Ovary (tissue), 3 donors: ENCODE measurements around the gene AMFR.

Source experiments
- CTCF ChIP-seq, 3 donors: fragments of 450-650 bp in 2 of 3; fragments of 200-600 bp in 1 of 3; IDR thresholded peaks; one replicate each; pipeline versions ENCODE4 v1.5.1 to v1.8.0; 2016 to 2022; ENCODE audit warnings: antibody characterized with exemption in 3 of 3, mild to moderate bottlenecking in 1 of 3
- EP300 ChIP-seq: sonication (generic); formaldehyde crosslinking; IDR thresholded peaks from one replicate; pipeline ENCODE4 v1.6.1; 2017; ENCODE audit warnings: antibody characterized with exemption
- POLR2A ChIP-seq: fragments of 450-650 bp; IDR thresholded peaks from one replicate; pipeline ENCODE4 v1.6.1; 2017; ENCODE audit warnings: antibody characterized with exemption, mild to moderate bottlenecking, moderate library complexity
- donor health status: DM: no; HTN: no; CAD: no.

DNA sequence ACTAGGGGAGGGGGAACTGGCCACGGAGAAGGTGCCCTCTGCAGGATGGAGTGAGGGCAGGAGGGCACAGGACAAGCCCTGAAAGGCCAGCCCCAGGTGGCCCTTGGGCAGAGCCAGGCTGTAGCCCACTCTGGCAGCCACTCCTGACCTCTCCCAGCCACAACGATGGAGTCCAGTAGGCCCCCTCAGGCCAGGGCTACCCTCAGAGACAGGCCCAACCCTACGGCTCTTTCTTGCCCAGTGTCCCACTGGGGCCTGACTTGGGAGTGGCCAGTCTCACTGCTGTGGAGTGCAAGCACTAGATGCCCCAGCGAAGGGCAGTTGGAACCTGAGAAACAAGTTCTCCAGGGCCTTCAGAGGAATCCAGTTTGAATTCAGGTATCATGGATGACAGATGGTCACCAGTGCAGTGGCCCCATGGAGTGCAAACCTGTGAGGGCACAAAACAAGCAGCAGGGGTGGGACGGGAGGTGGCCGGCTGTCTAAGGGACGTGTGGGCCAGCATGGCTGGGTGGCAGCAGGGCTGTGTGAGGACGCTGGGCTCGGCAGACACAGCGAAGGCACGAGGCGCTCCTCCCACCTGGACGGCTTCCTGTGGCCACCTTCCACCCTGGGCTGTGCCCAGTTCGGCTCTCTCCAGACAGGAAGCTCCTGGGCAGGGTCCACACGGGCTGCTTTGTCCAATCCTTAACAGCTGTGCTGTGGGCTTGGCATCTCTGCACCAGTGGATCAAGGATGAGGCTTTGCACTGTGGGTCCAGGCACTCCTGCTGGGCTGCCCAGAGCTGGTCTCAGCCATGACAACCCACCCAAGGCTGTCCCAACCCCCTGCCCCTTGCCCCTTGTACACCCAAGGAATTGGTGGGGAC is 72.1 kb downstream of the AMFR start:
- no peak for TF ChIP-seq CTCF (IDR thresholded peaks at IDR 0.05)
- TF ChIP-seq EP300 = no peak
- no peak for TF ChIP-seq POLR2A
